KG1 (cell line): ENCODE measurements around the gene LGALS1.

ENCODE experiments used
- DNase-seq: peaks from one replicate; lab custom pipeline; 2025; lab: John Stamatoyannopoulos, UW

Gene LGALS1

DNA sequence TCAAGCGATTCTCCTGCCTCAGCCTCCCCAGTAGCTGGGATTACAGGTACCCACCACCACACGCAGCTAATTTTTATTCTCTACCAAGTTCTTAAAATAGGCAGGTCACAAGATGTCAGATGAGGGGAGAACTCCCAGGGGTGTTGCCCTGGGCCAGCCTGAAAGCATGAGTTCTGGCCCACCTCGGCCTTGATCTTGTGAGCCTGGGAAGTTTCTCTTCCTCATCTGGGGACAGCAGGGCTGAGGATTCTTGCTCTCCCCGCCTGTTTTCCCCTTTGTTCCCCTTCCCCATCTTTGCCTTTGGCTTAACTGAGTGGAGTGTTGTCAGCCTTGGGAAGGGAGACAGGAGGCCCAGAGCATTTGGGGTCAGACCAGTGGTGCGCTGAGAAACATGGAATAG lies 13.4 kb upstream of the LGALS1 start:
- no peak for DNase-seq

DNA sequence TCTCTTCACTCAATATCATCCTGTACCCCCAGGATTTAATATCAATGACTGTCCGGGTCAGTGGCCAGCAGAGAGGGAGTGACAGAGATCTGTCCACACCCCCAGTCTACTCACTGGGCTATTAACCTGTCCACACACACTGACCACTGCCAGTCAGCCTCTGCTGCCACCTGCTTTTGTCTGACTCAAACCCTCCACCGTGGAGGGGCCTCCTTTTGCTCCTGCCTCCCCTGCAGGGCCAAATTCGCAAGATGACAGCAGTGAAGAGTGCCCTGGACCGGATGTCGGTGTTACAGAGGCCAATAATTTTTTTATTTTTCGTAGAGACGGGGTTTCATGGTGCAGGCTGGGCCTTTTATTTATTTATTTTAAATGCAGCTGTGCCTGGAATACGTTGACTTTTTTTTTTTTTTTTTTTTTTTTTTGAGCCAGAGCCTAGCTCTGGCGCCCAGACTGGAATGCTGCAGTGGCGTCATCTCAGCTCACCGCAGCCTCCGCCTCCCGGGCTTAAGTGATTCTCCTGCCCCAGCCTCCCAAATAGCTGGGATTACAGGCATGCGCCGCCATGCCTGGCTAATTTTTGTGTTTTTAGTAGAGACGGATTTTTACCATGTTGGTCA lies 11.8 kb upstream of the LGALS1 start:
- DNase-seq, result no peak

DNA sequence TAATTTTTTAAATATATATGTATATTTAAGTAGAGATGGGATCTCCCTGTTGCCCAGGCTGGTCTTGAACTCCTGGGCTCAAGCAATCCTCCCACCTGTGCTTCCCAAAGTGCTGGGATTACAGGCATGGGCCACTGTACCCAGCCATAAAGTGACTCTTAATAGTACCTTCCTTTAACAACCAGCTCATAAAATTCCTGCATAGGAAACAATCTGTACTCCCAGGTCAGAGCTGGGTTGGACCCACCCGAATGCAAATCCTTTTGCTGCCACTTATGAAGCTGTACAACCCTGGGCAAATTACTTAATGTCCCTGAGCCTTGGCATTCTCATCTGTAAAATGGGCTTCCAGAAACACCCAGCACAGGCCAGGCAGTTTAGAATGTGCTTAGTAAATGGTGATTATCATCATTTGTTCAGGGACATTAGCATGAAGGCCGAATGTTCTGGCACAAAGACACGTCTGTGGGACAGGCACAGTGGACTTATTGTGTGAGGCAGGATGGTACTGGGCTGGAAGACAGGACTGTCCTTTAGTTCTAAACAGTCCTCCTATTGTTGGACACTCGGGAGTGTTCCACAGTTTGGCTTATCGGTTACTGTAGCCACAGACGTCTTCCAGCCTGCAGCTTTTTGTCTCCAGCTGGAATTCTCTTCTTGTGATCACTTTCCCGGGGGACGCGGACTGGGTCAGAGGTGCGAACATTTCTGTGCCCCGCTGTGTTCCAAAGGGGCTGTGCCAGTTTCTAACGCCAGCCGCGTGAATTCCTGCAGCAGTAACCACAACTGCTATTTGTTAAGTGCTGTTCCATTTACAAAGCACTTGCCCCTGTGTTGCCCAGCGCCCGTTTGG lies 11.0 kb upstream of the LGALS1 start:
- no peak for DNase-seq

DNA sequence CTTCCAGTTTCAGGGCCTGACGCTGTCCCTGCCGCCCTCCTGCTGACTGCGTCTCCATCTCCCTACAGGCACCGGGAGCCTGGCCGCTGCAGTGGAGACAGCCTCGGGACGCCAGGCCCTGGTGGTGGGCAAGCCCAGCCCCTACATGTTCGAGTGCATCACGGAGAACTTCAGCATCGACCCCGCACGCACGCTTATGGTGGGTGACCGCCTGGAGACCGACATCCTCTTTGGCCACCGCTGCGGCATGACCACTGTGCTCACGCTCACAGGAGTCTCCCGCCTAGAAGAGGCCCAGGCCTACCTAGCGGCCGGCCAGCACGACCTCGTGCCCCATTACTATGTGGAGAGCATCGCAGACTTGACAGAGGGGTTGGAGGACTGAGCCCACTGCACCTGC lies 9.9 kb upstream of the LGALS1 start:
- DNase-seq, result no peak

DNA sequence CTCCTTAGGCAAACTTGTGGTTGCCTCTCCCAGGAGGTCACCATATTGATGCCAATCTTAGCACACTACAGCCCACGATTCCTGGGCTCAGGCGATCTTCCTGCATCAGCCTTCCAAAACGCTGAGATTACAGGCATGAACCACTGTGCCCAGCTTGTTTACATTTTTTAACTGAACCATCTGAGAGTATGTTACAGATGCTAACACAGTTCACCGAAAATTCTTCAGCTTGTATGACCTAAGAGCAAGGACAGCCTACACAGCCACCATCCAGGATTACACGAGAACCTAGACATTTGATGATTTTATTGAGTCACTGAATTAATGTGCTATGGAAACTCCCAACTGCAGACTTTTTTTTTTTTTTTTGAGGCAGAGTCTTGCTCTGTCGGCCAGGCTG lies 5.8 kb upstream of the LGALS1 start:
- no peak for DNase-seq

DNA sequence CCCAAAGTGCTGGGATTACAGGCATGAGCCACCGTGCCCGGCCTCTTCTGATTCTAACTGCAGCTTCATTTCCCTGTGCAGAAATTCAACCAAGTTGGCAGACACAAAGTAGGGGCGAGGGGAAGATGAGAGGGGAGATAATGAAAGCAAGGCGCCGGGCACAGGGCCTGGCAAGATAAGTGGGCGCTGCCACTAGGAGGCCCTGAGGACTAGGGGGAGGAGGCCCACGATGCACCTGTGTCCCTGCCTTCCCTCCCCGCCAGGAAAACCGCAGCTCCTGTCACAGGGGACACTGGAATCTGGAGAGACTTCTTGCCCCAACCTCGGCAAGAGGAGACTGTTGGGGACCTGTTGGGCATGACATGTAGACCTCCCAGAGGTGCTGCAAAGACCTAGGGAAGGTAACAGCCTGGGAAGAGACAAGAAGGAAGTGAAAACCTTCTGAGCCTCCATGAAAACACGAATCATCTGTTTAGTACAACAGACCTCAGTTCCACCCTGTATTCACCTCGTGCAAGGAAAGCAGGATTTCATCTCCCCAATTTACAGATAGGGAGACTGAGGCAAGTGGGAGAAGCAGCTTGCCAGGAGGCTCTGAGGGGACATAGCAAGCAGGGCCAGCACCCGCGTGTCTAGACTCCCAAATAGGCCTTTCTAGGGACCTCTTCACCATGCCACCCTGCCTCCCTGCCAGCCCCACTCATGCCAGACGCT lies 3.1 kb upstream of the LGALS1 start:
- DNase-seq, result no peak

DNA sequence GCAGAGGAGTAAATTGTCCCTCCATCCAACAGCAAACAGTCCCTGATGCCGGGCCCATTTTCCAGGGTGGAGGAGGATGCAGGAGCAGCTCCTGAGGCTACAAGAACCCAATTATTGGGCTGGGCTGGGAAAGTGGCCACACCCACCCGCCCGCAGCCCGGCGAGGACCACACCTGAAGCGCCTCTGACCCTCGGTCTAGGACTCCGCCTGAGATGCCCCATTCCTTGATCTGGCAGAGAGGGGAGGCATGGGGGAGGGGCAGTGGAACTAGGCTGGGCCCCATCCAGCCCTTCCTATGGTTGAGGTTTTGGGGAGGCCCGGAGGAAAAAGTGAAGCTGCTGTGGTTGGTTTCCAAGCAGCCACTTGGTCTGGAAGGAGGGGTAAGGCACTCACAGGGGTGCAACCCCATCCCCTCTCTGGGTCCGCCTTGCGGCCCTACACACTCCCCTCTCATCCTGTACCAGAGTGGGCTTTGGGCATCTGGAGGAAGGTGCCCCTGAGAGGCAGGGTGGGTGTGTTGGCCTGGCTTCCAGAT lies 2.4 kb upstream of the LGALS1 start:
- no peak for DNase-seq

DNA sequence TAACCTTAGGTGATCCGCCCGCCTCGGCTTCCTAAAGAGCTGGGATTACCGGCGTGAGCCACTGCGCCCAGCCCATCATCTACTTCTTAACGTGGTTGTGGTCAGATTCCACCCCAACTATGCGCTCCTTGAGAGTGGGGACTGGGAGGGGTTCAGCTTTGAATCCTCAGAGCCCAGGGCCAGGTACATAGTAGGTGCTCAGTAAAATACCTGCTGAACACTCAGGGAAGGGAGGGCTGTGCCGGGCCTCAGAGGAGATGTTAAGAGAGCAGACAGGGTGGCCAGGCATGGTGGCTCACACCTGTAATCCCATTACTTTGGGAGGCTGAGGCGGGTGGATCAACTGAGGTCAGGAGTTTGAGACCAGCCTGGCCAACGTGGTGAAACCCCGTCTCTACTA lies 1.2 kb upstream of the LGALS1 start:
- no peak for DNase-seq

DNA sequence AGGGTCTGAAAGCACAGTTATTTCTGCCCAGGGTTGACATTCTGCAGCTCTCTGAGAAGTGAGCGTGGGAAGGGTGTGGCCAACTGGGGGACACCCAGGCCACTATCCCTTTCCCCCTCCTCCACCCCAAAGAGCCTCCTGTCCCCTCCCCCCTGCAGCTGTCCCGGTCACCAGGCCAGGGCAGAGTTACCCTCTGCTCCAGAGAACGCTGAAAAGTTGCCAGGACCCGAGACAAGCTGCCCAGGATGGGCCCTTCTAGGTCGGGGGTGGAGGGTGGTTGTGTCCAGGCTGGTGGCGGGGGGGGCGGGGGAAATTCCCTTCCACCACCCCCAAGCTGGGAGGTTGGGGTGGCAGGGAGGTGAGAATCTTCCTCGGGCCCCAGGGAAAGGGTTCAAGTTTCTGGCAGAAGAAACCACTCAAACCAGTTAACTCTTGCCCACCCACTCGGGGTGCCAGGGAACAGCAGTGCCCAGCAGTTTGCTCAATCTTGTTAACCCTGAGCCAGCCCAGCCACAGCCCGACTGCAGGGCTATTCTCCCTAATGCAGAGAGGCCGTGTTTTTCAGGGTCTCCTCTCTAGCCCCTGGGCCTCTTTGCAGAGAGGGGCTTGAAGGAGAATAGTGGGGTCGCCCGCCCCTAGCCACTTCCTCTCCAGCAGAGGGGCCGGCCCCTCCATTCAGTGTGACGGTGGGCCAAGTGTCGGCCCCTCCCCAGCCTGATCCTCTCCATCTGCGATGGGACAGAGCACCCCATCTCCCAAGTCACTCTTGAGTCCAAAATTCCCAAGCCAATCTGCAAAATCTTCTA lies 697 bp downstream of the LGALS1 start:
- no peak for DNase-seq

DNA sequence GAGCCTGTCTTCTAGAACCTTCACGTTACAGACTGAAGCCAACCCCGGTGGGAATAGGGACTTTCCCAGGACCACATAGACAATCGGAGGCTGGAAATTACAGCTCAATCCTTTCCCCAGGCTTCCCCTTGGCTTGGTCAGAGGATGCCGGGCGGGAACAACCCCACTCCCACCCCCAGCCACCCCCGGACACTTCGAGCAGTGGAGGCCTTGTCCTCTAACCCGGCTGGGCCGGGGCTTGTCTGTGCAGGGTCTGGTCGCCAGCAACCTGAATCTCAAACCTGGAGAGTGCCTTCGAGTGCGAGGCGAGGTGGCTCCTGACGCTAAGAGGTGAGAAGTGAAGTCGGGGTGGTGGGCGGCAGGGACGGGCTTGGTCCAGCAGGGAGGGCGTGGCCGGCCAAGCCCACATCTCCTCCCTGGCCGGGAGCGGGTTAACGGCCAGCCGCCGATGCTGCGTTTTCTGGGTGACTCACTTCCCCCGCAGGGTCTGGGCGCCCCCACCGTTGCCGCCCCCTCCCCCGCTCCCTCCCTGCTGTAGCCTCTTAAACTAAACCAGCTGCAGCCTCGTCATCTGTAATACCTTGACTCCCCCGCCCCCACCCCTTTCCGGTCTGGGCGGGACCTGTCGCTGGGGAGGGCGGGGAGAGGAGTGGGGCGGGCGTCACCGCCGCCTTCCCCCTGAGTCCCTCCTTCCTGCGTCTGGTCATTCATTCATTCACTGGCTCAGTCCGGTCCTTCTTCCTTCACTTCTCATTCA lies 1.5 kb downstream of the LGALS1 start:
- DNase-seq, result peak; percentile 72

DNA sequence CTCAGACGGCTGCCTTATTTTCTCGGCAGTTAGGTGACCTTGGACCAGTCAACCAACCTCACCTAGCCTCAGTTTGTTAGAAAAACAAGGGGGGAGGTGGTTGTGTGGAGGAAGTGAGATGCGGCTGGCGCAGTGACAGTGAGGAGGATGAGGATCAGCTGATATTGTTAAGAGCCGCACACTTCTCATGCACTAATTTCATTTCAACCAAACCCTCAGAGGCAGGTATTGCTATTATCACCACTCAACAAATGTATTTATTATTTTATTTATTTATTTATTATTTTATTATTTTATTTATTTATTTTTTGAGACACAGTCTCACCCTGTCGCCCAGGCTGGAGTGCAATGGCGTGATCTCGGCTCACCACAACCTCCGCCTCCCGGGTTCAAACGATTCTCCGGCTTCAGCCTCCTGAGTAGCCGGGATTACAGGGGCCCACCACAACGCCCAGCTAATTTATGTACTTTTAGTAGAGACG lies 2.1 kb downstream of the LGALS1 start:
- no peak for DNase-seq

DNA sequence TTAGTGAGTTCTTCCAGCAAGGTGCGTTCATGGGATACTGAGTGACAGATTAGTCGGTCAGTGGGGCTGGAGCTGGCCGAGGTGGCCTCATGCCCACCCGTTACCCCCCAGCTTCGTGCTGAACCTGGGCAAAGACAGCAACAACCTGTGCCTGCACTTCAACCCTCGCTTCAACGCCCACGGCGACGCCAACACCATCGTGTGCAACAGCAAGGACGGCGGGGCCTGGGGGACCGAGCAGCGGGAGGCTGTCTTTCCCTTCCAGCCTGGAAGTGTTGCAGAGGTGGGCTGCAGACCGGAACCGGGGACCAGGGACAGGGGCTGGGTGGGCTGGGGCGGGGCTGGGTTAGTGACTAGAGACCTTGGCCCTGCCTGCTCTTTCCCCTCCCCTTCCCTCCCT lies 2.9 kb downstream of the LGALS1 start:
- DNase-seq, result no peak

DNA sequence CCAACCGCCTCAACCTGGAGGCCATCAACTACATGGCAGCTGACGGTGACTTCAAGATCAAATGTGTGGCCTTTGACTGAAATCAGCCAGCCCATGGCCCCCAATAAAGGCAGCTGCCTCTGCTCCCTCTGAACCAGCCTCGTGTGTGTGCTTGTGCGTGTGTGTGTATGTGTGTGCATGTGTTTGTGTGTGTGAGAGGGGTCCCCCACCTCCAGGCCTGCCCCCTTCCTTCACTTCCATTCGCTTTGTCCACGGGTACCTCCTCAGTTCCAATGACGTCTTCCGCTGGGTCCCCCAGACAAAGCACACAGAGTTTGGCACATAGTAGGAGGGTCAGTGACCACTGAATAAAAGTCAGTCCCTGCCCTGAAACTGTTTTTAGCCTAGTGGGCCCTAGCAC lies 4.2 kb downstream of the LGALS1 start:
- DNase-seq, result no peak

DNA sequence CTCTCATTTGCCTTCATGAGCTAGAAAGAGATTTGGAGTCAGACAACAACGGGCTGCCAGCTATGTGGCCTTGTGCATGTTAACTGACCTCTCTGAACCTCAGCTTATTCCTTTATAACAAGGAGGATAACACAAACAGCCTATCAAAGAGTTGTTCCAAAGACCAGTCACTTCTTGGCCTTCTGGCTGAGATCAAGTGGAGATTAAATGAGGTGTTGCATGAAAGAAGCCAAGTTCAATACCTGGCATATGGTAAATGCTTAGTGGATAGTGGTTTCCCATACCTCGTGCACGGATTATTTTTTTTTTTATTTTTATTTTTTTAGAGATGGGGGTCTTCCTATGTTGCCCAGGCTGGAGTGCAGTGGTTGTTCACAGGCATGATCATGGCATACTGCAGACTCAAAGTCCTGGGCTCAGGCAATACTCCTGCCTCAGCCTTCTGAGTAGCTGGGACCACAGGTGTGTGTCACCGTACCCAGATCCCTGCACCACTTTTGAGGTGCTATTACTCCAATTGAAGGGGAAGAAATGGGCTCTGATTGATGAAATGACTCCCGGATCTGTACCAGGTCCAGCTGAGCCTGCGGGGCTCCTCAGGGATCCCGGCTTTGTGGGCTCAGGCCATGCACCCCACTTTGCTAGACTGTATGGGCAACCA lies 4.9 kb downstream of the LGALS1 start:
- no peak for DNase-seq

DNA sequence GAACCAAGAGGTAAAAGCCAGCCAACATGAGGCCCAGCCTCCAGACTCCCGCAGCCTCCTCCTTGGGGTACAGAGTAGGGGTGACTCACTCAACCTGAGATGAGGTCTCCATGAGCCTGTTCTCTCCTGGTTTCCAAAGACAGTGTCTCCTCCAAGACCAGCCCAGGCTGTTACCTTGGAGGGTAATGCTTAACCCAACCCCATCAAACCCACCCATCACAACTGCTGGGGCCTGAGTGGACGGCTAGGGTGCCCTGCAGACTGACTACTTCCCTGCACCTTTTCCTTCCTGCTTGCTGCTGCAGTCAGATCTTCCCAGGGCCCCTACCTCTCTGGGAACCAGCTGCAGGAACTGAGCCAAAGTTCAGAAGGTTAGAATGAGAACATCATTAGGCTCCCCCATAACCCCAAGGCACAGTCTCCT lies 5.6 kb downstream of the LGALS1 start:
- no peak for DNase-seq

DNA sequence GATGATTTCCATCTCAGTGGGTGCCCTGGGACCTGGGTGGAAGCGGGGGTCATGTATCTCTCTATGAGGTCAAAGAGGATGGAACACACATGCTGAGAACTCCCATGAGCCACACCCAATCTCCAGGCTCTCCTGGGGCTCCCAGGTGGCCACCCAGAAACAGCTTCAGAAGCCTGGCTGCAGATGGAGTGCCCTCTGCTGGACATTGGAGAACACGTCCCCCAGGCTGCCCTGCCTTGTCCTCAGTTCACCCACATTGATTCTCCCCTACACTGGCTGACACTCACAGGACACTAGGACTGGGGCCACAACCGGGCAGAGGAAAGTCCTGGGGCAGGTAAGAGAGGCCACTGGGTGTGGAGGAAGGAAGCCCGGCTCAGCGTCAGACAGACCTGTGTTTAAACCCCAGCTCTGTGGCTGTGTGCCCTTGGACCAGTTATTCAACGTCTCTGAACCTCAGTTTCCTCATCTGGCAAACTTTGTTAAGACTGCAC lies 6.2 kb downstream of the LGALS1 start:
- peak; percentile 40 for DNase-seq

DNA sequence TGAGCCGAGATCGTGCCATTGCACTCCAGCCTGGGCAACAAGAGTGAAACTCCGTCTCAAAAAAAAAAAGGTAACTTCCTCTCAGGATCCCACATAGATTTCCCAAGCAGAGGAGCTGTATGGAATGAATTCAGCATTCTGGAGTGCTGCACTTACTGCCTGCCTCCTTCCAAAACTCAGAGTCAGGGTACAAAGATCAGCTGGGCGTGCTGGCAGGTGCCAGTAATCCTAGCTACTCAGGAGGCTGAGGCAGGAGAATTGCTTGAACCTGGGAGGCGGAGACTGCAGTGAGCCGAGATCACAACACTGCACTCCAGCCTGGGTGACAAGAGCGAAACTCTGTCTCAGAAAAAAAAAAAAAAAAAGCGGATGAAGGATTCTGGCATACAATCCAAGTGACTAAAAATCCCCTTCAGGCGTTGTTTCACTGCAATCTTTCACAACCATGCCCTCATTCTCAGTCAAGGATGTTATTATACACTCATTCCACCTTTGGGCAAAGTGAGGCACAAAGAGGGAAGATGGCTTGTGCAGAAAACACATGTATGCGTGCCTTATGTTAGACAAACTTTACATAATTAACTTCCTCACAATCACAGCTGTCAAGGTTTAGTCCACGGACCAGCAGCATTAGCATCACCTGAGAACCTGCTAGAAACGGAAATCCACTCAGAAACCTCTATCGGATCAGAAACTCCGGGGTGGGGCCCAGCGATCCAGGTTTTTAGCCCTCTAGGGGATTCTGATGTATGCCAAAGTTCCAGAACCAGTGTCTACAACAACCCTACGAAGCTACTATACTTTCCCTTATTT lies 9.6 kb downstream of the LGALS1 start:
- DNase-seq, result no peak

DNA sequence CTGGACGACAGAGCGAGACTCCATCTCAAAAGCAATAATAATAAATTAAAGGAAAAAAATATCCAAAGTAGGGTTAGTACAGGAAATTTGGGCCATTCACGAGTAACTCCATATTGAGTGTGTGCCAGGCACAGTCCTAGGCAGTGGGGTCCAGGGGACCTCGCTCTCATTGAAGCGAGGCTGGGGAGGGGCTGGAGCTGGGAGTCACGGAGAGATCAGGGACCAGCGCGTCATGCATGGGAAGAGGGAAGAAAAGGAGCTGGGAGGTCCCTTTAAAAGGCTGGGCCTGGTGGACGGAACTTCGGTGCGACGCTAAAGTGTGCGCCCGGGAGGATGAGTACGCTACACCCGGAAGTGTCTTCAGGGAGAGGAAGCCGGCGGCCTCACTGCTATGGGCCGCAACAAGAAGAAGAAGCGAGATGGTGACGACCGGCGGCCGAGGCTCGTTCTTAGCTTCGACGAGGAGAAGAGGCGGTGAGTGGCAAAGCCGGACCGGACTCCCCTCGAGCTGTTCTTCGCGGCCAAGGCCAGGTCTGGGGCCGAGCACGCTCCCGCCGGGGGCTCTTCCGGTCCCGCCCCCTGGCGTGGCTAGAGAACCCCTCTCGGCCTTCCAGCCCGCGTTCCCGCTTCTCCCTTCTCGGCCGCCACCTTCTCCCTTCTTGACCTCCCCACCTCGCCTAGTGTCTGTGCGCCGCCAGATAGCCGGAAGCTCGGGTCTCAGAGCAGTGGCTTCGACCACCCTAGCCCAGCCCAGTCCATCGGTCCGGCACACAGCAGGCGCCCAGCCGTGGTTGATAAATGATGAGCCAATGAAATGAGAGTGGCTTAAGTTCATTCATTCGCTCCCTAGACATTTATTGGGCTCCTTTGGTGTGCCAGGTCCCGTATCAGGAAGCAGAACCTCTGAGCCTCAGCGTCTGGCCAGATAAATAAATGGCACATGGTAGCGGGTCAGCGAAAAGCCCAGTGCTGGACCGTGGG lies 10.9 kb downstream of the LGALS1 start, which contains the start of gene NOL12:
TSS of gene NOL12 (plus strand) at position 342 of the 981 bp plus-strand sequence. CDS start at position 392, 50 bp downstream.
- peak; percentile 74 for DNase-seq
